Measurements from ENCODE around the gene MEGF6.

The MEGF6 gene

GRCh38 chr1:3465091-3465934 is 146.0 kb downstream of the MEGF6 start:
- no peak for DNase-seq (ENCODE audit: low read depth, low spot score)
- H3K4me3 ChIP-seq (ENCODE audit: low read depth, low read length) = no peak overlapping the region
- no peak for TF ChIP-seq CTCF (IDR thresholded peaks at IDR 0.05; ENCODE audit: insufficient read depth, low read length, missing control alignments)
- POLR2A ChIA-PET = no interaction called here
- CTCF ChIA-PET = interaction anchor here (2.4 to 3.8 kb wide), 2 partner anchors 12 to 26 kb away, joined by 11 to 18 read pairs; no protein-coding TSS in a partner anchor

GRCh38 chr1:3464649-3465025 is 146.7 kb downstream of the MEGF6 start:
- no peak for TF ChIP-seq CTCF (IDR thresholded peaks at IDR 0.05; ENCODE audit: insufficient read depth, low read length, missing control alignments)
- no peak for DNase-seq (ENCODE audit: low read depth, low spot score)
- no peak overlapping the region for H3K4me3 ChIP-seq (ENCODE audit: low read depth, low read length)
- POLR2A ChIA-PET = no interaction called here
- CTCF ChIA-PET = interaction anchor here (1.0 to 4.3 kb wide), 4 partner anchors 12 to 154 kb away, joined by 3 to 37 read pairs (median 8); no protein-coding TSS in a partner anchor

- DNase-seq (ENCODE audit: low read depth, low spot score) = no peak
- POLR2A ChIA-PET = no interaction called here
- no peak for TF ChIP-seq CTCF (IDR thresholded peaks at IDR 0.05; ENCODE audit: insufficient read depth, low read length, missing control alignments)
- CTCF ChIA-PET = interaction anchor here (1.0 to 4.3 kb wide), 5 partner anchors 11 to 155 kb away, joined by 3 to 37 read pairs (median 6); no protein-coding TSS in a partner anchor
- no peak overlapping the region for H3K4me3 ChIP-seq (ENCODE audit: low read depth, low read length)
These were observed 147.2 kb downstream of the MEGF6 start for GRCh38 chr1:3463891-3464648.

- CTCF ChIA-PET = interaction anchor here (0.8 to 4.3 kb wide), 6 partner anchors 9 to 157 kb away, joined by 3 to 37 read pairs (median 7); no protein-coding TSS in a partner anchor
- no peak for TF ChIP-seq CTCF (IDR thresholded peaks at IDR 0.05; ENCODE audit: insufficient read depth, low read length, missing control alignments)
- POLR2A ChIA-PET = no interaction called here
- no peak overlapping the region for H3K4me3 ChIP-seq (ENCODE audit: low read depth, low read length)
- DNase-seq (ENCODE audit: low read depth, low spot score) = no peak
These were observed 147.9 kb downstream of the MEGF6 start for GRCh38 chr1:3463408-3463863.

GRCh38 chr1:3463013-3463385 is 148.3 kb downstream of the MEGF6 start:
- ChIA-PET POLR2A (no interaction called here), CTCF (interaction anchor here (0.8 to 4.3 kb wide), 6 partner anchors 9 to 157 kb away, joined by 3 to 37 read pairs (median 7); no protein-coding TSS in a partner anchor)
- no peak for DNase-seq (ENCODE audit: low read depth, low spot score)
- no peak overlapping the region for H3K4me3 ChIP-seq (ENCODE audit: low read depth, low read length)
- TF ChIP-seq CTCF (IDR thresholded peaks at IDR 0.05; ENCODE audit: insufficient read depth, low read length, missing control alignments) = no peak

Measured in AG04449 (cell line).